ENCODE measurements around the gene IL9.

GRCh38 chr5:135894789-135895188 lies 852 bp downstream of the IL9 start:
- TF ChIP-seq ZFY (CRISPR knock-in tag; IDR thresholded peaks at IDR 0.05) (no peak), CREB3 (CRISPR knock-in tag; IDR thresholded peaks at IDR 0.05) (no peak), CTCF (CRISPR knock-in tag; IDR thresholded peaks at IDR 0.05) (no peak), HOXA7 (CRISPR knock-in tag; IDR thresholded peaks at IDR 0.05) (no peak), ZBTB49 (CRISPR knock-in tag; IDR thresholded peaks at IDR 0.05; ENCODE audit: borderline replicate concordance) (no peak), RFX1 (IDR thresholded peaks at IDR 0.05) (no peak), ZNF138 (CRISPR knock-in tag; IDR thresholded peaks at IDR 0.05; ENCODE audit: low read depth) (no peak), ZNF318 (CRISPR knock-in tag; IDR thresholded peaks at IDR 0.05) (no peak), EP300 (IDR thresholded peaks at IDR 0.05; ENCODE audit: low read depth in 2 of 2, low read length in 2 of 2) (no peak), EP300 (CRISPR knock-in tag; IDR thresholded peaks at IDR 0.05; ENCODE audit: borderline replicate concordance) (no peak), FOXO1 (CRISPR knock-in tag; IDR thresholded peaks at IDR 0.05) (no peak), PREB (CRISPR knock-in tag; IDR thresholded peaks at IDR 0.05) (no peak), ZNF274 (CRISPR knock-in tag; IDR thresholded peaks at IDR 0.05) (no peak), MYNN (CRISPR knock-in tag; IDR thresholded peaks at IDR 0.05; ENCODE audit: low read depth) (no peak)
